Effector CD8-positive, alpha-beta T cell (primary cell): Measurements from ENCODE around the gene RBM5.

Source experiments
- DNase-seq: peaks from one replicate; lab custom pipeline; 2025; lab: John Stamatoyannopoulos, UW

Gene RBM5

DNA sequence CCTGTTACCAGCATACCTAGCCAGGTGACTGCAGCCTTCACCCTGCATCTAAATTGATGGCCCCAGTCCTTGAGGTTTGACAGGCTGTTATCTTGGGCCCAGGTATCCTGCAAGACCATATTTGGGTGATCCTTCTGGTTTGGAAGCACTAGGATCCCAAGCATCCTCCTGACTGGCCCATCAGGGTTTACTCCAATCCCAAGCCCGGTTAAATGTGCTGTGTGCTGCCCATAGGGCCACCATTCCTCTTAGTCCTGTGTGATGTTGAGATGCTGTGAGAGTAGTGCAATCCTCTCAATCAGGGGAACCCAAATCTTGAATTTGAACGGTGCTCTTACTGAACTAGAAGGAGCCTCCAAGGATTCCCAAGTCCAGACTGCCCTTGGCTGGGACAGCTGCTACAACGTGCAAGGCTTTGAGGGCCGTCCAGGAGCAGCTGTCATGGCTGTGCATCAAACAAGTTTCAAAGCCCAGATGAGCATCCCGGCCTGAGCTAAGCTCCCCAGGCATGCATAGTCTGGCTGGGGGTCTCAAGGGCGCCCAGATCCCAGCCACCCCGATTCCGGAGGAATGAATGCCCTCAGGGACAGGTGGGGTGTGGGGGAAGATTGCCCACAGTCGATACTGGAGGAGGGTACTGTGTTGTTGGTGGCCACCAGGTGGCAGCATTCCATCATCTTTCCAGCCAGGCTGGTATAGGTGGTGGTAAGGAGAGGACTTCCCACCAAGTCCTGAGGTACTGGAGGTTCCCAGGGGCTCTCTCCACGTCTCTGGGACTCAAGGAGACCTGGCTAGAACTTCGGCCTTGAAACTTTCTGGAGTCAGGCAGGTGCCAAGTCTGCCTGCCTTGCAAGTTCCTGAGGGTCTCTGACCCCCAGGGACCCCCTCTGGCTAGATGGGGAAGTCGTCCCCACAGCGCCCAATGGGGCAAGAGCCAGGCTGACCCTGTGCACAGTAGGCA is 32.6 kb downstream of the RBM5 start:
- DNase-seq: peak; percentile 49

DNA sequence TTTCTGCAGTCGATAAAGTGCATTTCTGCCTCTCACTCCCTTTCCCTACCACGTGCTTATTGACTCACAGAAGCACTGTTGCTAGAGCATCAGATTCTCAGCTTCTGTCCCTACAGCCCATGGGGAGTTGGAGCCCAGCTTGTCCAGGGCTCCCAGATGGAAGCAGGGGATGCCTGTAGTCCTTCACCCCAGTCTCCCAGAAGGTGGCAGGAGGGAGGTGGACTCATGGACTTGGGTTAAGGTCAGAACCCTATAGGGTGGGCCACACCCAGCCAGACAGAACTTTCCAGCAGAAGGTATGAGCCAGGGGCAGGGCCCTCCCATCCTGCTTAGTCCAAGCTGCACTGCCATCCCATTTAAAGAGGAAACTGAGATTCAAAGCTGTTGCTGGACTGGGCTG is 33.4 kb downstream of the RBM5 start:
- DNase-seq: no peak

DNA sequence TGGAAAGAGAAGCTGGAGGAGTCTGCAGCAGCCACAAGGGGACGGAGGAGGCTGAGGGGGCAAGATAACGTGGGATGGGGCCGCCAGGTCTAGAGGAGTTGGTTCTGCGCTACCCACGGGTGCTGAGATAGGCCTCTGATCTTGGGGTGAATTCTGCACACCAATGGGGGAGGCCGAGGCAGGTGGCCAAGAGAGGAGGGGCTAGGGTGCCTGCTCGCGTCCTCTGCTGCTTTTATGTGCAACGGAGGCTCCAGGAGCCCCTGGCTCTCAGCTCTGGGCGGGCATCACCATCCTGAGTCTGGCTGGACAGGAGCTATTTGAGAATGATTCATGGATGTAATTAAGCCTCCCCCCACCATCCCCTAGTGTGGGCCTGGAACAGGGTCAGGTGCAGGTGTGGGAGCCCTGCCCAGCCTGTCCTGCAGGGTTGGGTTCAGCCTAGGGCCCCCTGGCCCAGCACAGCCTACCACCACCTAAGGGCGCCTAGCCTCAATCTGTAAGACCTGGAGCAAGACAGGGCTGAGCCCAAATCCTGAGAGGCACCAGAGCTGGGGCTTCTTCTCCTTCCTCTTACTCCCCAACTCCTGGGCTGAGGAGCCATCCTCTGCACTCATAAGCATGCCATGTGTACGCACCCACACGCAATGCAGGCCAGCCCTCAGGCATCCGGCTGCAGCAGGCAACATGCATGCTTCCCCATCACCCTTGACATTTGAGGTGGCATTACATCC is 34.1 kb downstream of the RBM5 start:
- no peak for DNase-seq

DNA sequence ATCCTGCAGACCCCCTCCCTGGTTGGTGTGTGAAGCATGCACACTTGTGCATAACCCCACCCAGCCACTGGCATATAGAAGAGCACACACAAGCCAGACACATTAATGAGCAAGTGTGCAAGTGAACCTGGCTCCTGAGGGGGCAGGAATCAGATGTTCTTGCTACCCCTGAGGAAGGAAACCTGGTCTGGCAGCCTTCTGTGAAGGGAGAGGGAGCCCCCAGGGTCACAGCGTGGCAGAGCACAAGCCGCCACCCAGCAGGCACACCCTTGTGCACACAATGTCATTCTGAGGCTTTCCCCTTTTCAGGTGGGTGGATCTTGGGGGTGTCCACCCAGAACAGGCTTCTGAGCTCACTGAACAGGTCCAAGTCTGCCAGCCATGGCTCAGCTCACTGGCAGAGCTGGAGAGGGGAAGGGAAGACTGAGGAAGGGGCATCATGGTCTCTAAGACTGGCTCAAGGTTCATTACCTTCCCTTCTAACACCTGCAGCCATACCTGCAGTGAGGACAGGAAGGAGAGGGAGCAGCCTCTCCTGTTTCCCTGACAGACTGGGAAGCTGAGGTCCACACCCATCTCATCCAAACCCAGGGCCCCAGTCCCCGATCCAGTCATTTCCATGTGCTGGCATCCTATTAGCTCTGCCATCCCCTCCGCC is 34.8 kb downstream of the RBM5 start:
- no peak for DNase-seq

DNA sequence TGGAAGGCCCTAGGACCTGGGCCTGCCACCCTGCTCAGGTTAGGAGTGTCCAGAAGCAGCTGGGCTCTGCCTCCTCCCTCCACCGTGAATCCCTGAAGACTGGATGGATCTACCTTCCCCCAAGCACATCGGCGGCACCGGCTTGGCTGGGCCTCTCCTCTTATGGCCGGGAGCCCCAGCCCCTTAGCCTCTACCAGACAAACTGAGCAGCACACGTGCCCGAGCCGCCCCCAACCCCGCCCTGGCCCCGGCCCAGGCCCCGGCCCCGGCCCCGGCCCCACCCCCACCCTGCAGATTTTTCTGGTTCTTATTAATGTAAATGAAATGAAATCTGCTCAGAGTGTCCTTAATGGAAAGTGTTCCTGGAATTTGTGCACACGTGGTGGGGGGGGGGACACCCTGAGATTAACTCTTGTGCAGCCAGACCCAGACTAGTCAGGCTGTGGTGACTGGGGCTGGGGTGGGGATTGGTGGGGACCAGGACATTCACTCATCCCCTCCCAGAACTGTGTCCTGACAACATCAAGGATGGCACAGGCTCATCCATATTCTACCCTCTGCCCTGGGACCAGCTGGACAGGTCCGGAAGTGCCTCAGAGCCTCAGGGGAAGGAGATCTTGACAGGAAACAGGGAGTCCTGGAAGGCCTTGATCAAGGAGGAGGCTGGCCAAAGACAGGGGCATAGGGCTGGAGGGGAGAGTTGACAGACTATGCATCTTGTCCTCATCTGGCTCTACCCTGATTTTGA is 35.5 kb downstream of the RBM5 start:
- DNase-seq: no peak

DNA sequence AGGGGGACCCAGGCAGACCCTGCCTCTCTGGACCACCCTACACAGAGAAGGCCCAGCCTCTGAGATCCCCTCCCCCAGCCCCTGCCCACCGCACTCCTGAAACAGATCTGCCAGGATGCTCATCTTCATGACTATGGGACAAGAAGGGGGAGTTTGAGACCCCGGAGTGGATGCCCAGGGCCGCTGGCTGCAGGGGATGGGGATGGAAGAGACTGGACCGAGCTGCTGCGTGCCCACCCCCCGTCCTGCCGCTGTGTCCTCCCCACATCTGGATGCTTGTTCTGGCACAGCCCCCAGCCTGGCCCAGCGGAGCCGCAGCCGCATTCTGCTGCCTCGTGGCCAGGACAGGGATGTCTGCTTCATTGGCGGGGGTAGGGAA is 36.1 kb downstream of the RBM5 start:
- DNase-seq: no peak

DNA sequence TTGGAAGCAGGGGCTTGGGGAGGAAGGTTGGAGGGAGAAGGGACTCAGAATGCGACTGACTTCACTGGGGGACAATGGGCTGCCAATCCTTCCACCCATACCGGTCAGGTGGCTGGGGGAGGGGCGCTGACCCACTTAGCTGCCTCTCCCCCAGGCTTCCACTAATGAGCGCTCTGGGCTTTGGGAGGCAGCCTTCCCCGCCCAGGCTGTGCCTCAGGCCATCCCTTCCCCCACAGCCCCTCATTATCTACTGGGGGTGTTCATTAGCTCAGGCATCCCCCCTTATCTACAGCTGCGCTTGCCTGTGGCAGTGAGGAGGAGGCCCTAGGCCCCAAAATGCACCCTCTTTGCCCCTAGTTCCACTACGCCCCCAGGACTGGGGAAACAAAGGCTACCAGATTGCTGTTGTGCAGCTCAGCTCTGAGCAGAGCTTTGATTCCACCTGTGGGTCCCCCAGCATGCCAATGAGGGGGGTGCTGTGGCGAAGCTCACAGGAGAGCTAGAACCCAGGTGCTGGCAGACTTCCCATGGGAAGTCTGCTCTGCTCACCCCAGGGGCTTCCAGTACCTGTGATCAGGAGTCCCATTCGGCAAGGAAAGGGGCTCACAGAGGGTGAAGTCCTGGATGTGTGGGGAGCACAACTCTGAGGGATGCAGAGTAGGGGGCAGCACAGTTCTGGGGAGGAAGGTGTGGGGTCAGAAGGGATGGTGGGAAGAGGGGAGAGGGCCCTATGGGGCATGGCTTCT is 37.0 kb downstream of the RBM5 start:
- DNase-seq: no peak

DNA sequence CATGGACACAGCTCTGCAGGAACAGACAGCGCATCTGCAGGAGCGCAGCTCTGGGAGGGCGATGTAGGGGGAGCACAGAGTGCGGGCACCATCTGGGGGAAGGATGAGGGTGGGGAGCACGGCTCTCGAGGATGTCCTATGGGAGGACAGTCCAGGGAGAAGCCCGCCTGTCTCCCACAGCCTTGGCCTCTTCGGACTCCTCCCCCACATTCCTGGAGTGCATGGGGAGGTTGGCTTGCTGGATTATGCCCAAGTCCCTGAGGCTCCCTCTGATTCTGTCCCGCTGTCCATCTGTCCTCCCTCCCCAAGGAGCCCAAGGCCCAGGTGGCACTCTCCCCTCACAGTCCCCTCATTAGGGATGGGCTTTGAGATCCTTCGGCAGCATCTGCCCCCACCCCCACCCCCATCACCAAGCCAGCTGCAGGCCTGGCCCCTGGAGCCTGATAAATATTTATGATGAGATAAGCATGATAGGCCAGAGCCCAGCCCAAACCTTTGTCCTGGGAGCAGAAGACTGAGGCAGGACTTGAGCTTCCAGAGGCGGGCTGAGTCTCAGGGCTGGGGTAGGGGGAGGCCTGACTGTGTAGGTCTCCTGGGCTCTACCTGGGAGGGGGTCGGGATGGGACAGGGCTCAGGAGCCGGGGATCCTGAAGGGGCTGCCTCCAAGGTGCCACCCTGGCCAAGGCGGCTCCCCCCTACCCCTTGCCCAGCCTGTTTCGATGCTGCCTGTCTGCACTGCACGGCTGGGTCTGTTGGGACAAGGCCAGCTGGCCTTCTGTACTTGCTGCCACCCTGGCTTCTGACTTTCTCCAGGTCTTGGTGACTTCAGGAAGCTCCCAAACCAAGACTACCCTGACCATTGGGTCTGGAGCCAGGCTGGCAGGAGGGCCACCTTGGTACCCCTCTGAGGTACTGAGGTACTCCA is 37.8 kb downstream of the RBM5 start:
- DNase-seq: no peak

DNA sequence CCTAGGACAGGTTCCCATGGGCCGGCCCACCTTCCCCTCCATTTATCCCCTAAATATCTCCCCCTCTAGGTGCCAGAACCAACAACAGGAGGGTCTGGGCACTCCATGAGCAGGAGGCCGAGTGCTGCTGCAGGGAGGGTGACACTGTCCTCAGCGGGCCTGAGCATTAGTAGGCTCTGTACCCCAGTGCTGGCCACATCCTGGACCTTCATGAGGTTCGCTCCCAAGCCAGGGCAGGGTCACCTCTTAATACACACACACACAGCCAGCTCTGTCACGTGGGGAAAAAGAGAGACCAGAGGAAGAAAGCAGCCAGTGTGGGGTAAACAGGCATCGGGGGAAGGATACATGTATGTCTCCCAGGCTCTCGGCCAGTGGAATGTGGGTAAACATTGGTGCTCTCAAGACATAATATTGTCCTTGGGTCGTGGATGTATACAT is 38.6 kb downstream of the RBM5 start:
- DNase-seq: no peak

DNA sequence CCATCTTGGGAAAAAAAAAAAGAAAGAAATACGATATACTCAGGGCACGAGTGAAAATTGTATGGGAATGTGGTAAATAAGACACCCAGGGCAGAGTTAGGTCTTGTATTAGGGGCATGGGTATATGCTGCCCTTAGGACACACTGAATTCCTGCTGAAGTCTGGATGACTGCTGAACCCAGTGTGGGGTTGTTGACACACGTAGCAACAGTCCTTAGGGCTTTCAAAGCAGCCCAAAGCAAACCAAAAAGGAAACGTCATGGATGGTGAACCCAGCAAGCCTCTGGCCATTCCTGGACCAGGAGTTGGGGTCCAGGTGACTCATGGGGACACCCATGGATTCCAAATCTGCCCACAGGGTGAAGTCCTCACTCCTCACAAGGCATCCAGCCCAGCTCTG is 39.3 kb downstream of the RBM5 start:
- DNase-seq: no peak

DNA sequence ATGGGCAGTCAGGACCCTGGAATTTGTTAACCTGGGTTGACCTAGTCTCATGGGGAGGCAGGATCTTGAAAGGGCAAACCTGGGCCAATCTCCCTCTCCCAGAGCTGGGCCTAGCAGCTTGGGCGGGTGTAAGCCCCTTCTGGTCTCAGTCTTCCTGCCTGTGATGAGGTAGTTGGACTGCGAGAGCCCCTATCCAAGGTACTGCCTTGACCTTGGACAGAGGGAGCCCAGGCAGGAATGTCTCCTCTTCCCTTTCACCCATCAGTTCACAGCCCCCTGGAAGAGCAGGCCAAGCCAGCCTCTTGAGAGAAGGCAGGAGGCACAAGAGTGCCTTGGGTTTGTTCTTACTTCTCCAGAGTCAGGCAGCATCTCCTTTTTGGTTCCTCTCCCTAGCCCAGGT is 41.7 kb downstream of the RBM5 start:
- DNase-seq: no peak

DNA sequence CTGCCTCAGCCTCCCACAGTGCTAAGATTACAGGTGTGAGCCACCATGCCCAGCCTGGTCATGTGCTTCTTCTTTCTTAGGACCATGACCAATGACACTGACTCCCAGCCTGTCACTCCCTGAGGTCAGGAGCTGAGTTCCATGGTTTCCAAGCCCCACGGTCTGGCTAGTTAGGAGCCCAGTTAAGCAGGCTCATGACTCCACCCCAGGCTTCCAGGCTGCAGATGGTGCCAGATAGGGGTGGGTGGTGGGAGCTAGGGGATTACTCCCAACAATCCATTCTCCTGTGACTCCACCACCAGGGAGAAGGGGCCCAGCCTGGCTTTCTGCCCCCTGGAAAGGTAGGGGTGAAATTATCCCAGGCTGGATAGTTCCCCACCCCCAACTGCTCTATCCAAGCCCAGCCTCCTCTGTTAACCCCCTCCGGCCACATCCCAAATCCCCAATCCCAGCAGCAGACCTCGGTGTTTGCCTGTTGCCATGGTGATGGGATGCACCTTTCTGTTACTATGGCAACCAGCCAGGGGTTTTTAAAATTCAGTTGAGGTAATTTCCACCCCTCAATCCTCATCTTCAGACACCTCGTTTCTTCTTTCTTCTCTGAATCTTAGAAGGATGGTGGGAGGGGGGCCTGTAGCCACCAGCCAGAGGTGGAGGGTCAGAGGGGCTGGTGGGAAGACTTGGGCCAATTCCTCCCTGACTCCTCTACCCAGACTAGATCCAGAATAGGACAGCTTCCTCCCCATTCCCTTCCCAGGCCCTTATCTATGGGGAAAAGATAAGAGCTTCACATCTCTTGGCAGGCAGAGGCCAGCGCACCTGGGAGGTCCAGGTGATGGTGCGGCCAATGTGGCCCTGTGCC is 43.9 kb downstream of the RBM5 start:
- DNase-seq: no peak

DNA sequence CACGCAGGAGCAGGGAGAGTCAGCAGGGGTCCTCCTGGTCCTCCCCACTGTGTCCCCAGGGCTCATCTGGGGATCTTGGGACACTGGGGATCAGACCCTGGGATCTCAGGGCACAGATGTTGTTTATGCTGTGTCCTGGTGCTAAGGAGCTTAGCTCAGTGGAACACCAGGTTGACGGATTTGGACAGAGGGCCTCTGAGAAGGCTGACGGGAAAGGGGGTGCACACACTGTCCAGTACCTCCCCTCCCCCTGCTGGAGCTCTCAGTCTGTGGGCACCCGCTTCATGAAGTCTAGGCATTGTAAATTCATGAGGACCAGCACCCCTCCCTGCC is 44.5 kb downstream of the RBM5 start:
- DNase-seq: no peak

DNA sequence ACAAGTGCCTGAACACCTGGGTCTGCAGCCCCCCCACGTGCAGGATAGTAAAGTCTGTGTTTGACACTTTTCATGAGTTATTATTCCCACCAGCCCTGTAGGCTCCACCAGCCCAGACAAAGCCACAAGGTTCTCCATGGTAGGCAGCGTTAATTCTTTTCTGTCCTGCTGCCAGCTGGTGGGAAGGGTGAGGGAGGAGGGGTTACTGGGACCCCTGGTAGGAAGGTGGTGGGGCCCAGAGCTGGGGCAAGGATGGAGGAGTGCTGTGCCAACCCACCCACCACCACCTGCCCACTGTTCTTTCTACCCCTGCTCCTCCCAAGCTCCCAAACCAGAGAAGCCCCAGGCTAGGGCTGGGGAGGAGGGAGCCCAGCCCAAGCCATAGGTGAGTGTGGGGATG is 45.6 kb downstream of the RBM5 start:
- no peak for DNase-seq

DNA sequence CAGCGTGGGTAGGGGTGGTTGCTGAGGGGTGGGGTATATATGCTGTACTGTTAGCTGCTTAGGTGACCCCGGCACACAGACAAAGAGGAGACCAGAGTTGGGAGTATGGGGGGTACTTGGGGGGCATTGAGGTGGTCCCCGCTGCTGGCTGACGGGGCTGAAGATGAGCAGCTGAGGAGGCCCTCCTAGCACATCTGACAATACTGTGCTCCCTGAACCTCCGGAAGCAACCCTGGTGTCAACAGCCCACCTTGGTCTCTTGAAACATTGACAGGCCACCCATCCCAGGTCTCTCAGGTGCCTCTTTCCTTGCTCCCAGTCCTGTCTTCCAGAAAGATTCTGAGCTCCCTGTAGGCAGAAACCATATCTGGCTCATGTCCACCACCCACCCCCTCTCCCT is 47.2 kb downstream of the RBM5 start:
- DNase-seq: no peak

DNA sequence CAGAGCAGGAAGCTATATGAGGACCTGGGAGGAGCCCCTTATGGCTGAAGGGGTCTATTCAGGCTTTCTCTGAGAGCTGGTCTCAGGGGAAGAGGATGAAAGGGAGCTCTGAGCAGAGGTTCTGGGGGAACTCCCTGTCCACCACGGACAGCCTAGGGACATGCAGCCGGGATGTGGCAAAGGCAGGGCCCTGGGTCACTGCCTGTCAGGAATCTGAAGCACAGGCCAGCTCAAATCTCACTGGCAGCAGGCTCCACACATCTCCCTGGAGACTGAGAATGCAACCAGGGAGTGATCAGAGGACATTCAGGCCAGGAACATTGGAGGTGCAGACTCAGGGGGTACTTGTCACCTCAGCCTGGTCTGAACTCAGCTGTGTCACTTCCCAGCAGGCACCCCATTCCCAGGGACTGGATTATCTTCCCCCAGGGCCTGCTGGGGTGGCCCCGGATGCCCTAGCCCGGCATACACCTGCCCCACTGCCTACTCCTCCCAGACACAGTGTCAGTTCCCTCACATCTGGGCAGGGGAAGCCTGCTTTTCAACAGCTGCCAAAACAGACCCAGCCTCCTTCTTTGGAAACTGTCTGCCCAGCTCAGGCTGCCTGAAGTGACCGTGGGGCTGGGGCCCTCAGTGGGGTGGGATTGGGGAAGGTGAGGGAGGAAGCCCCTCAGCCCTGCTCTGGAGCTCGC is 48.1 kb downstream of the RBM5 start:
- no peak for DNase-seq

DNA sequence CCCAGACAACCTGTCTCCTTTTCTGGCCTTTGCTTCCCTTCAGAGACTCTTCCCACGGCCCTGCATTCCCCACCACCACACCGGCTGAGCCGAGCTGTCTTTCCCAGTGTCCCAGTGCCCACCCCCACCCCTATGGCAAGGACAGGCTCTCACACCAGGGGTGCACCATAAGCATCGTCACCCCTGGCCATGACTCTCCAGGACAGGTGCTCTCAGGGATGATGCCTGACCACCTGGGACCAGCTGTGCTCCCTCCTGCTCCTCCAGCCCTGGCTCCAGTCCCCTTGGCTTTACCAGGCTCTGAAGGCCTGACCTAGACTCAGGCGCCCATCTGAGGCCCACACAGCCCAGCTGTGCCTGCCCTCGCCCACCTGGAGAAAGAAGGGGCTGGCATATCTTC is 48.8 kb downstream of the RBM5 start:
- no peak for DNase-seq
